GM12878 (cell line): Measurements from ENCODE around the gene BDKRB2. TPM values are rescaled to one million over a fixed set of nuclear protein-coding genes. Genes with fewer than 3 reads are reported as not detected.

Experiments
- ATAC-seq: fragments of 200-7000 bp; cut with Tn5 transposase; 3 replicates; pipeline ENCODE4 v1.9.1; 2020; ENCODE audit warnings: mild to moderate bottlenecking, moderate library complexity
- BruUV-seq: library from RNA; stranded (reverse); fragments of 400-500 nt; replicated peaks from 2 replicates; lab custom pipeline; 2021; lab: Mats Ljungman, UMichigan
- CTCF ChIA-PET: fragments of 300-600 bp; sonication (Branson Sonifier 250); formaldehyde crosslinking; extraction: SDS; loops from one replicate; lab custom pipeline; 2021; ENCODE audit warnings: inconsistent platforms; lab: Yijun Ruan, JAX
- POLR2A ChIA-PET: fragments of 350-600 bp; formaldehyde crosslinking; extraction: SDS; loops from one replicate; lab custom pipeline; 2021; ENCODE audit warnings: inconsistent platforms; lab: Charles Lee
- RAD21 ChIA-PET: fragments of 300-600 bp; sonication (Branson Sonifier 250); formaldehyde crosslinking; loops from one replicate; lab custom pipeline; 2023; ENCODE audit warnings: antibody characterized with exemption; ENCODE audit not compliant: unreplicated experiment; lab: Charles Lee
- SMC1A ChIA-PET: fragments of 300-600 bp; sonication (Branson Sonifier 250); formaldehyde crosslinking; loops from one replicate; lab custom pipeline; 2023; ENCODE audit not compliant: unreplicated experiment, uncharacterized antibody; lab: Charles Lee
- DNase-seq: peaks from one replicate; pipeline ENCODE4 v3.0.0-alpha.2; 2011; ENCODE audit warnings: low read depth, low spot score
- FAIRE-seq: peaks from 3 replicates; lab custom pipeline; 2011; peaks lifted over from hg19 to GRCh38; lab: Jason Lieb, UNC
- H2AFZ ChIP-seq: 2 replicates; pipeline ENCODE4 v1.6.0; 2011; ENCODE audit warnings: low read depth, low read length, control low read depth; ENCODE audit not compliant: control insufficient read depth
- H3K27ac ChIP-seq: 2 replicates; pipeline ENCODE4 v1.5.1; 2011; ENCODE audit warnings: control low read depth; ENCODE audit not compliant: control insufficient read depth, insufficient read depth
- H3K27me3 ChIP-seq, 2 experiments: replicated peaks in 1 of 2; 2 replicates each; pipeline versions ENCODE4 v1.6.0 to v1.6.1; 2011; ENCODE audit warnings: low read length in 1 of 2; ENCODE audit not compliant: control insufficient read depth in 2 of 2, insufficient read depth in 2 of 2
- H3K36me3 ChIP-seq, 2 experiments: 2 replicates each; pipeline ENCODE4 v1.5.1; 2011; ENCODE audit warnings: low read length in 1 of 2; ENCODE audit not compliant: control insufficient read depth in 2 of 2, insufficient read depth in 2 of 2
- H3K4me1 ChIP-seq: 2 replicates; pipeline ENCODE4 v1.6.1; 2011; ENCODE audit warnings: mild to moderate bottlenecking, low read length, moderate library complexity, mixed read lengths; ENCODE audit not compliant: control insufficient read depth, insufficient read depth
- H3K4me2 ChIP-seq: 2 replicates; pipeline ENCODE4 v1.6.0; 2011; ENCODE audit warnings: control low read depth; ENCODE audit not compliant: control insufficient read depth, insufficient read depth
- H3K4me3 ChIP-seq: fragments of 200-600 bp; sonication (generic); 2 replicates; pipeline ENCODE4 v1.5.1; 2016
- H3K79me2 ChIP-seq: 2 replicates; pipeline ENCODE4 v1.6.0; 2011; ENCODE audit warnings: low read length; ENCODE audit not compliant: control insufficient read depth, insufficient read depth
- H3K9ac ChIP-seq: 2 replicates; pipeline ENCODE4 v1.8.0; 2011; ENCODE audit warnings: low read length, control low read depth, mixed read lengths; ENCODE audit not compliant: control insufficient read depth, insufficient read depth
- H3K9me3 ChIP-seq: replicated peaks from 3 replicates; pipeline ENCODE4 v1.5.1; 2011; ENCODE audit warnings: mild to moderate bottlenecking, low read length; ENCODE audit not compliant: control insufficient read depth, insufficient read depth
- H4K20me1 ChIP-seq: 2 replicates; pipeline ENCODE4 v1.6.0; 2011; ENCODE audit not compliant: control insufficient read depth, insufficient read depth
- BCL11A ChIP-seq: IDR thresholded peaks from 2 replicates; pipeline ENCODE4 v1.6.1; 2011; ENCODE audit warnings: low read depth, low read length
- BMI1 ChIP-seq: fragments of 450-650 bp; IDR thresholded peaks from 2 replicates; pipeline ENCODE4 v1.6.1; 2016; ENCODE audit warnings: mild to moderate bottlenecking, moderate library complexity, borderline replicate concordance
- LARP7 ChIP-seq: fragments of 450-650 bp; IDR thresholded peaks from 2 replicates; pipeline ENCODE4 v1.6.1; 2017; ENCODE audit warnings: mild to moderate bottlenecking
- MYB ChIP-seq: fragments of 150-350 bp; IDR thresholded peaks from 2 replicates; pipeline ENCODE4 v1.6.1; 2014; ENCODE audit warnings: mild to moderate bottlenecking, low read depth, low read length, borderline replicate concordance
- NBN ChIP-seq: fragments of 450-650 bp; IDR thresholded peaks from 2 replicates; pipeline ENCODE4 v1.6.1; 2016
- RCOR1 ChIP-seq: conservative IDR thresholded peaks from 2 replicates; pipeline ENCODE4 v1.6.1; 2012; ENCODE audit warnings: low read depth, low read length, improper control_type of control experiment
- SPI1 ChIP-seq: IDR thresholded peaks from 2 replicates; pipeline ENCODE4 v1.6.1; 2011; ENCODE audit warnings: low read depth, mild to moderate bottlenecking, low read length, moderate library complexity, borderline replicate concordance; ENCODE audit not compliant: insufficient read depth
- SREBF1 ChIP-seq: IDR thresholded peaks from 2 replicates; pipeline ENCODE4 v1.6.1; 2012; ENCODE audit warnings: mild to moderate bottlenecking, low read length
- SRF ChIP-seq, 2 experiments: IDR thresholded peaks; 2 replicates each; pipeline ENCODE4 v1.6.1; 2011; ENCODE audit warnings: low read depth in 2 of 2, low read length in 2 of 2, mild to moderate bottlenecking in 1 of 2, moderate library complexity in 1 of 2
- WGBS: methylation state at CpG from one replicate; pipeline ENCODE4 v1.1.6; 2016; ENCODE audit warnings: low lambda C conversion rate; ENCODE audit not compliant: insufficient replicate concordance, insufficient coverage; ENCODE audit errors: missing lambda C conversion rate; 5-methylcytosine and 5-hydroxymethylcytosine counted together
- in situ Hi-C: fragments of 300-500 bp; cut with MboI; formaldehyde crosslinking; loops from 9 replicates; pipeline ENCODE4 v1.14.3; 2018; ENCODE audit warnings: mixed read lengths
- intact Hi-C: fragments of 100-400 bp; cut with micrococcal nuclease; formaldehyde crosslinking; loops from one replicate; pipeline ENCODE4 v1.14.2; 2022; ENCODE audit not compliant: unreplicated experiment
- polyA plus RNA-seq, 11 experiments: library from polyadenylated mRNA; depleted of rRNA in 4 of 11; unstranded in 6 of 11; stranded (reverse) in 5 of 11; fragments of >200 nt; fragmentation: Nextera tagmentation in 4 of 11; fragmentation: Illumina TruSeq in 1 of 11; extraction: Ambion mirVana in 4 of 11; extraction: Trizol in 1 of 11; gene quantifications; 1 replicate in 1 of 11; 2 replicates in 10 of 11; pipeline versions ENCODE4 v1.2.1 to v1.2.3, GENCODE V29; 2011 to 2016; ENCODE audit warnings: inconsistent platforms in 2 of 11, missing spikeins in 2 of 11, low read depth in 1 of 11
- total RNA-seq, 4 experiments: library from RNA; depleted of rRNA in 3 of 4; stranded (reverse); fragments of >200 nt in 3 of 4; fragmentation: Illumina TruSeq in 1 of 4; extraction: Trizol in 1 of 4; gene quantifications; 2 replicates each; pipeline versions ENCODE4 v1.2.1 to v1.2.3, GENCODE V29; 2013 to 2021
- TF ChIP-seq, protein P1 (sequence below): fragments of 450-650 bp; IDR thresholded peaks from 2 replicates; pipeline ENCODE4 v1.6.1; 2018; ENCODE audit warnings: borderline replicate concordance, mild to moderate bottlenecking; ENCODE audit not compliant: partially characterized antibody
- TF ChIP-seq, protein P2 (sequence below): IDR thresholded peaks from 2 replicates; pipeline ENCODE4 v1.6.1; 2011; ENCODE audit warnings: borderline replicate concordance, low read depth, mild to moderate bottlenecking, moderate library complexity, low read length; ENCODE audit not compliant: insufficient read depth, poor library complexity, severe bottlenecking

Gene BDKRB2
- total and polyA plus RNA-seq, 10 of the 15 experiments (the other 5 are each of a cell fraction or from before 2014, with no cell fraction given) = 0.08 TPM; not detected in 9

DNA sequence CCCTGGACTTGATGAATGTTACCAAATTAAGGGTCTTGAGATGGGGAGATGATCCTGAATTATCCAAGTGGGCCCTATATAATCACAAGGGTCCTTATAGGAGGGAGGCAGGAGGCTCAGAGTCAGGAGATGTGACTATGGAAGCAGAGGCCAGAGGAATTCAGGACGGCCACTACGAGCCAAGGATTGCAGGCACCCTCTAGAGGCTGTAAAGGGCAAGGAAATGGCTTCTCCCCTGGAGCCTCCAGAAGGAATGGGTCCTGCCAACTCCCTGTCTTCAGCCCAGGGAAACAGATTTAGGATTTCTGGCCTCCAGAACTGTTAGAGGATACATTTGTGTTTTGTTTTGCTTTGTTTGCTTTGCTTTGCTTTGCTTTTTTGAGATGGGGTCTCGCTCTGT, 60.2 kb downstream of the BDKRB2 start (continued):
- no peak for TF ChIP-seq SRF (IDR thresholded peaks at IDR 0.05; ENCODE audit: low read depth in 2 of 2, low read length in 2 of 2)
- TF ChIP-seq, all 136 proteins: peak for 2

- FAIRE-seq (no peak), ATAC-seq (no peak), DNase-seq (no peak)
- H3K9me3 ChIP-seq = no peaks in the 10 kb centered on the region
- BruUV-seq = no TSS peak
- no peaks in the 10 kb centered on the region for H3K36me3 ChIP-seq
- no peaks in the 10 kb centered on the region for H4K20me1 ChIP-seq
- no peaks in the 10 kb centered on the region for H3K79me2 ChIP-seq
- in situ Hi-C loops (no loop called here), intact Hi-C loops (no loop called here)
- CTCF ChIA-PET = no interaction called here
- no peak overlapping the region for H2AFZ ChIP-seq
- H3K9ac ChIP-seq = no peak overlapping the region
- no peak overlapping the region for H3K27ac ChIP-seq
- H3K27me3 ChIP-seq = peaks cover 2 to 5% of the 10 kb centered on the region in 2 experiments; a peak in 3 of 4 replicates
- 47% methylated on average over 16 of the region's 16 CpGs for WGBS
- no peaks in the 10 kb centered on the region for H3K4me1 ChIP-seq
- SMC1A ChIA-PET = interaction anchor here (0.6 kb wide), 1 partner anchor 128 kb away, joined by 3 read pairs; no protein-coding TSS in a partner anchor
- POLR2A ChIA-PET = no interaction called here
- TF ChIP-seq SPI1 = no peak
- no peak for TF ChIP-seq BCL11A
- RAD21 ChIA-PET = no interaction called here
- no peak overlapping the region for H3K4me3 ChIP-seq
- no peak overlapping the region for H3K4me2 ChIP-seq
Observed at GRCh38 chr14:96265383-96266095, 60.9 kb downstream of the BDKRB2 start.

DNA sequence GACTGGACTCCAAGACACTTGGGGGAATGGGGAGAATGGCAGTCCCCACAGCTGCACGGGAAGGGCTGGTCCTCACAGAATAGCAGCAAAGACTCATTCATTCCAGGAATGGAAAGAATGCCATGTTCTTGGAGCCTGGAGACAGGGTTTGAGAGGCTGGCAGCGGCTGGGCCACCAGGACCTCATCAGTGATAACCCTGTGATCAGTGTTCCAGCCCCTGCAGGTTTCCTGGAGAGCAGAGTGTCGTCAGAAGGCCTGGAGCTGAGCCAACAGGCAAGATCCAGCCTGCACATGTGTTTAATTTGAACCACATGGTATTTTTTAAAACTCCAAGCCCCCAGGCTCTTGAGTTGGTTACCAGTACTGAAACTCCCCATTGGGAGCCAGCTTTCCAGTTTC, 62.7 kb downstream of the BDKRB2 start:
- H4K20me1 ChIP-seq = no peaks in the 10 kb centered on the region
- no peaks in the 10 kb centered on the region for H3K36me3 ChIP-seq
- FAIRE-seq = no peak
- no peak for DNase-seq
- ChIA-PET CTCF (no interaction called here), SMC1A (no interaction called here), POLR2A (no interaction called here), RAD21 (no interaction called here)
- no peaks in the 10 kb centered on the region for H3K9me3 ChIP-seq
- ATAC-seq = no peak
- no peak overlapping the region for H2AFZ ChIP-seq
- no peak overlapping the region for H3K27ac ChIP-seq
- 36% methylated on average over 3 of the region's 3 CpGs for WGBS
- no peaks in the 10 kb centered on the region for H3K79me2 ChIP-seq
- no peak overlapping the region for H3K4me2 ChIP-seq
- H3K4me3 ChIP-seq = no peak overlapping the region
- H3K27me3 ChIP-seq = peaks cover 0 to 1% of the 10 kb centered on the region in 2 experiments; a peak in 2 of 4 replicates
- BruUV-seq = no TSS peak
- in situ Hi-C loops (no loop called here), intact Hi-C loops (no loop called here)
- no peak overlapping the region for H3K9ac ChIP-seq
- H3K4me1 ChIP-seq = no peaks in the 10 kb centered on the region
- TF ChIP-seq LARP7 = no peak
- TF ChIP-seq BMI1 = no peak
- TF ChIP-seq, protein P1, sequence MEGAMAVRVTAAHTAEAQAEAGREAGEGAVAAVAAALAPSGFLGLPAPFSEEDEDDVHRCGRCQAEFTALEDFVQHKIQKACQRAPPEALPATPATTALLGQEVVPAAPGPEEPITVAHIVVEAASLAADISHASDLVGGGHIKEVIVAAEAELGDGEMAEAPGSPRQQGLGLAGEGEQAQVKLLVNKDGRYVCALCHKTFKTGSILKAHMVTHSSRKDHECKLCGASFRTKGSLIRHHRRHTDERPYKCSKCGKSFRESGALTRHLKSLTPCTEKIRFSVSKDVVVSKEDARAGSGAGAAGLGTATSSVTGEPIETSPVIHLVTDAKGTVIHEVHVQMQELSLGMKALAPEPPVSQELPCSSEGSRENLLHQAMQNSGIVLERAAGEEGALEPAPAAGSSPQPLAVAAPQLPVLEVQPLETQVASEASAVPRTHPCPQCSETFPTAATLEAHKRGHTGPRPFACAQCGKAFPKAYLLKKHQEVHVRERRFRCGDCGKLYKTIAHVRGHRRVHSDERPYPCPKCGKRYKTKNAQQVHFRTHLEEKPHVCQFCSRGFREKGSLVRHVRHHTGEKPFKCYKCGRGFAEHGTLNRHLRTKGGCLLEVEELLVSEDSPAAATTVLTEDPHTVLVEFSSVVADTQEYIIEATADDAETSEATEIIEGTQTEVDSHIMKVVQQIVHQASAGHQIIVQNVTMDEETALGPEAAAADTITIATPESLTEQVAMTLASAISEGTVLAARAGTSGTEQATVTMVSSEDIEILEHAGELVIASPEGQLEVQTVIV = no peak
- no peak for TF ChIP-seq MYB
- TF ChIP-seq NBN = no peak
- no peak for TF ChIP-seq RCOR1
- TF ChIP-seq SREBF1 = no peak
- TF ChIP-seq, protein P2, sequence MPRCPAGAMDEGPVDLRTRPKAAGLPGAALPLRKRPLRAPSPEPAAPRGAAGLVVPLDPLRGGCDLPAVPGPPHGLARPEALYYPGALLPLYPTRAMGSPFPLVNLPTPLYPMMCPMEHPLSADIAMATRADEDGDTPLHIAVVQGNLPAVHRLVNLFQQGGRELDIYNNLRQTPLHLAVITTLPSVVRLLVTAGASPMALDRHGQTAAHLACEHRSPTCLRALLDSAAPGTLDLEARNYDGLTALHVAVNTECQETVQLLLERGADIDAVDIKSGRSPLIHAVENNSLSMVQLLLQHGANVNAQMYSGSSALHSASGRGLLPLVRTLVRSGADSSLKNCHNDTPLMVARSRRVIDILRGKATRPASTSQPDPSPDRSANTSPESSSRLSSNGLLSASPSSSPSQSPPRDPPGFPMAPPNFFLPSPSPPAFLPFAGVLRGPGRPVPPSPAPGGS = no peak
